NCI-H1694 treated with DMSO at 0.1 percent for 48 hours (cell line): ENCODE measurements around the gene NDUFC1.
"Not testable (repeated sequence)": the region's sequence is repeated elsewhere in the genome, so short reads cannot be mapped to it uniquely, and the experiment has no call there.

Experiments
- DNase-seq: peaks from one replicate; lab custom pipeline; 2025; lab: John Stamatoyannopoulos, UW

The NDUFC1 gene

GRCh38 chr4:139297001-139297410, 5.3 kb downstream of the NDUFC1 start:
- no peak for DNase-seq

GRCh38 chr4:139295942-139296299, 6.4 kb downstream of the NDUFC1 start:
- no peak for DNase-seq

DNA sequence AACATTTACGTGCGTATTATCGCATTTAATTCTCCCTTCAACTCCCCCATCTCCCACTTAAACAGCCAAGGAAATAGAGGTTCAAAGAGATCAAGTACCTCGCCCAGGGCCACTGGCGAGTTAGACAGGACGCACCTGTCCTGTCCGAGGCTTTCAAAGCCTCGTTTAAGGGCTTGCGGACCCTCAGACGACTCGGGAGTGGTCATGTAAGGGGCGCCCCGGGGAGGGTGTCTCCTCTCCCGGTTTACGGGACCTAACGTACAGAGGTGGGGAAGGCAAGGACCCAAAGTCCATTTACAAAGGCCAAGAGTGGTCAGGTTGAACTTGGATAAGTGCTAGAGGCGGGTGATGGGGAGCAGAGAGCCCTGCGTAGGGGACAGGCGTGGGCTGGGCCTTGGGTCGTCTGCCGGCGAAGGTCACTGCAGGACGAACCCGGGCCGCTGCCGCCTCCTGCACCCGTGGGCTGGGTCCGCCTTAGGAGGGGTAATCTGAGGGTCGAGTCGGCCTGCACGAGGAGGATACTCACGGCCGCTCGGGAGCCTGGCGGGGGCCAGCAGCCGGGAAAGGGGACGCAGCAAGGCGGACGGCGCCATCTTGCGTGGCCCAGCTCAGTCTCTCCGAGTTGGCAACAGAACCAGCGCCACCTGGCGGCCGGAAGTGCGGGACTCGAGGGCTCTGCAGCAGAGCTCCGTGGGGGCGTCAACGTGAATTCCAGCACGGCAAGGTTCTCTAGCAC, 6.9 kb downstream of the NDUFC1 start:
- peak; percentile 79 for DNase-seq

DNA sequence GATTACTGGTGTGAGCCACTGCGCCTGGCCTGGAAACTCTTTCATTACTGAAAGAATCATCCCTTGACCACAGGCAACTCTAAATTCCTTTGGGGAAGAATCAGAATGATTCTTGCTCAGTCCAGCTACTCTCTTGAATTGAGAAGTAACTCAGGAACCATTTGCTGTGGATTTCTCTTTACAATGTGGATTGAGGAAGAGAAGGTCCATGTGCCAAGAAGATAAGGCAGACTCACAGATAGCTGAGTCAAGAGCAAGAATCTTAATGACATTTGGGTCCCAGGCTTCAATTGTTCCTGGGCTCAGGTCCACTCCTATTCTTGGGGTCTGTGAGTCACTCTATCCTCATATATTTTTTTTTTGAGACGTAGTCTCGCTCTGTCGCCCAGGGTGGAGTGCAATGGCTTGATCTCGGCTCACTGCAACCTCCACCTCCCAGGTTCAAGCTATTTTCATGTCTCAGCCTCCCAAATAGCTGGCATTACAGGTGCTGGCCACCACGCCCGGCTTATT, 16.0 kb downstream of the NDUFC1 start:
- DNase-seq, result no peak

- no peak for DNase-seq
Measured at GRCh38 chr4:139282721-139283075, 19.6 kb downstream of the NDUFC1 start.

GRCh38 chr4:139282065-139282720, 20.1 kb downstream of the NDUFC1 start:
- no peak for DNase-seq

- no peak for DNase-seq
Measured at GRCh38 chr4:139279760-139280620, 22.3 kb downstream of the NDUFC1 start, which contains the start of gene MGARP. Gene MGARP (minus strand): TSS chr4:139280225. CDS start chr4:139280158, 67 bp downstream.

DNA sequence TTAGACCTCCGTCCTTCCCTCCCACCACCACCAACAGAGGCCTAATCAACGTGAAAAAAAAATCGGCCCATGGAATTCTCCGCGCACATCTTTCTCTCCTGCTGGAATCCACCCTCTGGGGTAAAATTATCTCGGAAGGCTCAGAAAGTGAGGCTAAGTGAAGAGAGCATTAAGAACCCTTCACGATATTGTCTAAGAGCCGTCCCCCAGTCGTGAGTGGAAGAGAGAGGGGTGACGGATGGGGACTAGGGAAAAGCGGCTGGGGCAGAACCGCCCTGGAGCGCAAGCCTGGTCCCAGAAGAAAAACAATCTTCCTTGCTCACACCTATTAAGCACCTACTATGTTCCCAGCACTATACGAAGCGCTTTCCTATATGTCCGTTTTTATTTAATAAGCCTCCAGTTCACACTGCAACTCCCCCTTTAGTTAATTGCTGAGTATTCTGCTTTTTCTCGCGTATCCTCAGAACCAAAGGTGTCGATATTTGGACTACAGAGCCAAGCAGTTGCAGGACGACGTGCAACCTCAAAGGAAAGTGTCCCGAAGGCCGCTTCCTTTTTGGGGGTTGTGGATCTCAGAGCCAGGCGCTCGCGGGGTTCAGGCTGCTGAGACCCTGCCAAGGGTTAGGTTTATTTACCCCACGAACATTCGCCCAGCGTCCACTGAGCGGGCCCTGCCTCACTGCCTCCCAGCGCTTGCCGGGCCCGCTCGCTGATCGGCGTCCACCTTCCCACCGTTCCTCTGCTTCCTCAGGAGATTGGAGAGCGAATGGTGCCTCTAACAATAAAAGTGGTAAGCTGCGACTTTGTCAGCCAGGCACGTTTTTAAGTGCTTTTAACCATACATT, 23.1 kb downstream of the NDUFC1 start:
- no peak for DNase-seq

DNA sequence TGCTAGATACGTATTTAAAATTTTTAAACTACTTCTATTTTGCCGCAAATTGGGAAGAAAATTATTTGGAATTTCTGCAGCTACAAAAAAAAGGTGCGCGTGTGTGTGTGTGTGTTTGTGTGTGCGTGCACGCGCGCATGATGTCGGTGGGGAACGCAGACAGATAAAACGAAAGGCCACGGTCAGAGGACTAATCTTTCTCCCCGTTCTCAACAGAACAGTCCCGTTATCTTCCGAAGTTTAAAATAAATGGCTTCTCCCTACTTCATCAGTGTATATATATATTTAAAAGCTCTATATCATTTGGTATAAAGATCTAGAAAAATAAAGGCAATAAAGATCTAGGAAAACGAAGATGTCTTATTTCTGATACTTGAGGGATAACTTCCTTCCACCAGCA, 23.8 kb downstream of the NDUFC1 start:
- no peak for DNase-seq

GRCh38 chr4:139275281-139275735, 27.0 kb downstream of the NDUFC1 start:
- DNase-seq, result no peak

DNA sequence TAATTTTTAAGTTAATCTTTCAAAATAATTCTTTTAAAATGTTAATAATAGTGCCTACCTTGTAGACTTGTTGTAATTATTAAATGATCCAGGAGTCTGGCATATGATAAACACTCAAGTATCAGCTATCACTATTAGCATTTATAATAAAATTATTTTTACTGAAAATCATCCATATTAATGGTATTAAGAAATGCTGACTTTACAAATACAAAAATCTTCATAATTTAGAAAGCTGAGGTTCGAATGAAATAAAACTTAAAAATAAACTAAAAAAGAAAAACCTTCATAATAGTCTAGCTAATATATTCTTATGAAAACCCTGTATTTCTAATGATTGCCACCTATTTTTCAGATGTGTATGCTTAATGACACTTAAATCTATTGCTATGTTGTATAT, 27.5 kb downstream of the NDUFC1 start:
- DNase-seq, result no peak

- DNase-seq, result no peak
Measured at GRCh38 chr4:139273835-139274234, 28.4 kb downstream of the NDUFC1 start.

DNA sequence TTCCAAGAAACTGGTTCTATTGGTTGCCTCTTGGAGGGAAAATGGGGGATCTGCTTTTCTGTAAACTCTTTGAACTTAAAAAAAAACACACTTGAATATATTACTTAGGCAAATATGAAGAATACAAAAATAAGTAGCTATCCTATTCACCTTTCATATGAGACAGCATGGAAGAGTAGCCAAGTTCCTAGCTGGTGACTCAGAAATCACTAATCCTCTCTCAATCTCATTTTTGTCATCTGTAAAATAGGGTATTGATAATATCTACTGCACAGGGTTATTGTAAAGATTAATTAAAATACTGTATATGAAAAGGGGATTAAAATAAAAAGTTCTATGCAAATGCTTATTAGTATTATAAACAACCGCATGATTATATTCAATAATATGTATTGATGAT, 35.0 kb downstream of the NDUFC1 start:
- no peak for DNase-seq

DNA sequence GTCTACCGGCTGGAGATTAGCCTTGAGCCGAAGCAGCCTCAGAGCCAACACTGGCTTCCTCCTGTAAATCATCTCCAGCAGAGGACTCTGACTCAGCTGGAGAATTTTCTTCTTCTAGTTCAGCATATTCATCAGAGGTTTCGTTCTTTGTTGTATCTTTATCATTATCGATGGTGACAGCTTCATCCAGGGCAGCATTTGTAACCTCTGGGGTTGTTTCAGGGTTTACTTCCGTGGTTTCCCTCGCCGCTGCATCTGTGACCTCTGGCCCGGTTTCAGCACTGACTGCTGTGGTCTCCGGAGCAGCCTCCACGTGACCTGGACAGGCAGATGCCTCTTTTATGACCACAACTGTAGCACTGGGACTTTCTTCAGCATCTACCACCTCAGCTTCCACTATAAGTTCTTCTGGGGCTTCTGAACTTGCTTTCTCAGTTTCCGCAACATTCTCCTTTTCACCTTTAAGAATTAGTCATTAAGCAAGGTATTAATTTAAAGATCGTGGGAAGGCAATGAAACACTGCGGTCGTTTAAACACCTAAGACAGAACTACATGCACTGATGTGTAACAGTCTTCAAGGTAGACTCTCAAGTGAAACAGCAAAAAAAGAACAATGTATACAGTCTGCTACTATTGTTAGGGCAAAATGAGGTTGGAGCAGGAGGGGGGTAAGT, 35.6 kb downstream of the NDUFC1 start:
- no peak for DNase-seq

GRCh38 chr4:139266208-139266582, 36.1 kb downstream of the NDUFC1 start:
- DNase-seq, result no peak

GRCh38 chr4:139265654-139266053, 36.6 kb downstream of the NDUFC1 start:
- DNase-seq, result no peak

DNA sequence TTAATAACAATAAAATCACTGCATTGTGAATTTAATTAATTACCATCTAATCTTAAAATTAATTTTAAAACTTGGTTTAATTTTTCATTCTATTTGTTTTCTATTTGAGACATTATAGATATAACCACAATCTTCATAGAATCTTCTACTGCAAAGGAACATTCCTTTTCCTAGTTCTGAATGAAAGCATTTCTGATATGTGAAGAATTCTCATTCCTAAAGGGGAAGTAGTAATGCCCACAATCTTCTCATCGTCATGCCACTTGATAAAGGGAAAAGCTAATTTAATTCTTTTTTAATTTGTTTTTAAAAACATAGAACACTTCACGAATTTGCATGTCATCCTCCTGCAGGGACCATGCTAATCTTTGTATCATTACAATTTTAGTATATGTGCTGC, 45.9 kb downstream of the NDUFC1 start:
- no peak for DNase-seq

DNA sequence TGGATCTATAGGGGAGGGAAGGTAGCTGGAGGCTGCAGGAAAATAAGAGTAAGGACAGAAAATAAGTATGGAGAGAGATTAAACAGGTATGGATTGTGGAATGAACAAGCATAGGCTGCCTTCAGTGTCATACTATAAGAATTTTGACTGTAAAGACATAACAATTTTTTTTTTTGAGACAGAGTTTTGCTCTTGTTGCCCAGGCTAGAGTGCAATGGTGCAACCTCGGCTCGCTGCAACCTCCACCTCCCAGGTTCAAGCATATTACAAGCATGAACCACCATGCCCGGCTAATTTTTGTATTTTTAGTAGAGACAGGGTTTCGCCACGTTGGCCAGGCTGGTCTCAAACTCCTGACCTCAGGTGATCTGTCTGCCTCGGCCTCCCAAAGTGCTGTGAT, 46.7 kb downstream of the NDUFC1 start:
- DNase-seq, result not testable (repeated sequence)

- DNase-seq, result no peak
Measured at GRCh38 chr4:139253713-139254112, 48.6 kb downstream of the NDUFC1 start.

- DNase-seq, result no peak
Measured at GRCh38 chr4:139253046-139253445, 49.2 kb downstream of the NDUFC1 start.

GRCh38 chr4:139247700-139248238, 54.5 kb downstream of the NDUFC1 start:
- DNase-seq, result no peak
